GM12865 (cell line): ENCODE measurements around the gene TRPT1.

Source experiments
- DNase-seq: peaks from one replicate; pipeline ENCODE4 v3.0.0; 2010; ENCODE audit warnings: low read depth
- H3K4me3 ChIP-seq: 2 replicates; pipeline ENCODE4 v1.5.1; 2011; ENCODE audit warnings: mild to moderate bottlenecking, low read depth, low read length, control low read depth
- TF ChIP-seq, protein P1 (sequence below): IDR thresholded peaks from 2 replicates; pipeline ENCODE4 v1.5.1; 2011; ENCODE audit warnings: low read length, control low read depth, low read depth, inconsistent platforms; ENCODE audit not compliant: insufficient read depth; ENCODE audit errors: missing control alignments

Gene TRPT1

DNA sequence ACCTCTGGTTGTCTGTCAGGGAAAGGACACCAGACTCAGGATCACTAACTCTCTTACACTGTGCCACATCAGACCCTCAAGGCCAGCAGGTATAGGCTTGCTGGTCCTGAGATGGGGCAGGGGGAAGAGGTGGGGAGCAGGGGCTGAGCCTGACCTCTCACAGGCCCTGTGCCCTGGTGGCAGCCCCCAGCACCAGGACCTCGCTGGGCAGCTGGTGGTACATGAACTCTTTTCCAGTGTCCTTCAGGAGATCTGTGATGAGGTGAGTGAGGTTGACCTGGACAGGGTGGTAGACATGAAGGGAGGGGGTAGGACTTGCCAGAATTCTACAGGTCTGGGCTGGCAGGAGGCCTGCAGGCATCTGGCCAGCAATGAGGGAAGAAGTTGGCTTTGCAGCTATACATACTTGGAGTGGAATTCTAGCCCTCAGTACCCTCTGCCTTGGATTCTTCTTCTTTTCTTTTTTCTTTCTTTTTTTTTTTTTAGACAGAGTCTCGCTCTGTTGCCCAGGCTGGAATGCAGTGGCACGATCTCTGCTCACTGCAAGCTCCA, 1.5 kb upstream of the TRPT1 start:
- no peak for DNase-seq
- peak overlapping the region; percentile 94 for H3K4me3 ChIP-seq
- TF ChIP-seq, protein P1, sequence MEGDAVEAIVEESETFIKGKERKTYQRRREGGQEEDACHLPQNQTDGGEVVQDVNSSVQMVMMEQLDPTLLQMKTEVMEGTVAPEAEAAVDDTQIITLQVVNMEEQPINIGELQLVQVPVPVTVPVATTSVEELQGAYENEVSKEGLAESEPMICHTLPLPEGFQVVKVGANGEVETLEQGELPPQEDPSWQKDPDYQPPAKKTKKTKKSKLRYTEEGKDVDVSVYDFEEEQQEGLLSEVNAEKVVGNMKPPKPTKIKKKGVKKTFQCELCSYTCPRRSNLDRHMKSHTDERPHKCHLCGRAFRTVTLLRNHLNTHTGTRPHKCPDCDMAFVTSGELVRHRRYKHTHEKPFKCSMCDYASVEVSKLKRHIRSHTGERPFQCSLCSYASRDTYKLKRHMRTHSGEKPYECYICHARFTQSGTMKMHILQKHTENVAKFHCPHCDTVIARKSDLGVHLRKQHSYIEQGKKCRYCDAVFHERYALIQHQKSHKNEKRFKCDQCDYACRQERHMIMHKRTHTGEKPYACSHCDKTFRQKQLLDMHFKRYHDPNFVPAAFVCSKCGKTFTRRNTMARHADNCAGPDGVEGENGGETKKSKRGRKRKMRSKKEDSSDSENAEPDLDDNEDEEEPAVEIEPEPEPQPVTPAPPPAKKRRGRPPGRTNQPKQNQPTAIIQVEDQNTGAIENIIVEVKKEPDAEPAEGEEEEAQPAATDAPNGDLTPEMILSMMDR: no peak

DNA sequence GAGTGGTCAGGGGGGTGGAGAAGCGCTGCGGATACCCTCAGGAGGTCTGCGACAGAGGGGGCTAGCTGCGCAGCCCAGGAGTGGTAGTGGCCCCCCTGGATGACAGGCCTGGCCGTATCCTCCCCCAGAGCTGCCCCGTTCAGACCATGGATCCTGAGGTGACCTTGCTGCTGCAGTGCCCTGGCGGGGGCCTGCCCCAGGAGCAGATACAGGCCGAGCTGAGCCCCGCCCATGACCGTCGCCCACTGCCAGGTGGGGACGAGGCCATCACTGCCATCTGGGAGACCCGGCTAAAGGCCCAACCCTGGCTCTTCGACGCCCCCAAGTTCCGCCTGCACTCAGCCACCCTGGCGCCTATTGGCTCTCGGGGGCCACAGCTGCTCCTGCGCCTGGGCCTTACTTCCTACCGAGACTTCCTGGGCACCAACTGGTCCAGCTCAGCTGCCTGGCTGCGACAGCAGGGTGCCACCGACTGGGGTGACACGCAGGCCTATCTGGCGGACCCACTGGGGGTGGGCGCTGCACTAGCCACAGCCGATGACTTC, 593 bp upstream of the TRPT1 start:
- peak; percentile 85 for DNase-seq

DNA sequence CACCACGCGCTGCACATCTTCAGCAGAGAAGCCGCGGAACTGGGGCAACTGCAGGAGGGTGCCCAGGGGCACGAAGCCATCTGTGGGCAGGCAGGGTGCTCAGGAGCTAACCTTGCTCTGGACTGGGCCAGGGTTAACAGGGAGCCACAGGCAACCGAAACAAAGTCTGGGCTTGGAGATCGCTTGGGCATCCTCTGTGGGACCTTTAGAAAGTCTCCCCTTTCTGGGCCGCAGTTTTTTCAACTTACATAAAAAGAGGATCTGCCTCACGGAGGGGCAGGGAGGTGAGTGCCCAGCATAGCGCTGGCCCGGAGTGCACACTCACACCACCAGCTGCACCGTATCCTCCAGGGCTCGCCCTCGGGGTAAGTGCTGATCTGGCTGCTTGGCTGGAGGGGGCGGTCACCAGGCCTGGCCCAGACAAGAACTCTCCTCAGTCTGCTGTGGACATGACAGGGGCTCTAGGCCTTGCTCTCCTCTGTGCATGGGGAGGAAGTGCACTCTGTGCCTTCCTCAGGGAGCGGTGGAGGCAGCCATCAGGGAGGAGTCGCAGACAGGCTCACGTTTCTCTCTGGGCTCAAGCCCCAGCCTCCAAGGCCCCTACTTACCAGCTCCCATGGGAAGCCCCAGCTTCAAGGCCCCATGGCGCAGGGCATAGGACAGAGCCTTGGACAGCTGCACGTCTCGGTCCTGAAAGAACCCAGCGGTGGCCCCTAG, 937 bp downstream of the TRPT1 start:
- peak overlapping the region; percentile 94 for H3K4me3 ChIP-seq
- peak; percentile 37 for DNase-seq
- TF ChIP-seq, protein P1: no peak

More for the DNA sequence above, 593 bp upstream of the TRPT1 start:
- H3K4me3 ChIP-seq: peak overlapping the region; percentile 94
- TF ChIP-seq, protein P1: no peak

DNA sequence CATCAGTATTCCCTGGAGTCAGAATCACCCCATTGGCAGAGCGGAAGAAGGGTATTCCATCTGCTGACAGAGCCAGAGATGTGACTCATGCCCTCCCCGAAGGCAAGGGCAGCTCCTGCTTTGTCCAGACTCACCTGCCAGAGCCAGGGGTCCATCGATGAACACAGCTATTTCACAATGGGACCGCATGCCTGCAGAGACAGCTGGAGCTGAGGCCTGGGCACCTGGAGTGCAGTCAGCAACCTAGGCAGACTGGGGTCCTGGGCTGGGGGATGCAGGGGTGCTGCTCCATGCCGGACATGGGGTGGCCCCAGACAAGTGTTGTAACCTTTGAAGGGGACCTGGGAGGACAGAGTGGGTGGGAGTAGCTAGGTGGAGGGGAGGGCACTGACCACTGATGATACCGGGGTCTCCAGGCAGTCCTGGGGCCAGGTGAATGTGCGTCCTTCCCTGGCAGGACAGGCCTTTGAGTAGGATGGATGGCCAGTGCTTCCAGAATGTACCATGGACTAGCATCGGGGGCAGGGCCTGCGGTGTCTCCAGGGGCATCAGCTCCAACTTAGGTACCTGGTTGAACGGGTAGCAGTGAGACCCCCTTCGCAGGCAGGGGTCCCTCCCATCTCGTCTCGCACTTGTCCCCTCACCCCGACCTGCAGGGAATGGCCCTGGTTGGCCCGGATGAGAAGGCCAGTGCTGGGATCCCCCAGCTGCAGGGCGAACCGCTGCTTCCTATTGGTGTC, 1.7 kb downstream of the TRPT1 start:
- TF ChIP-seq, protein P1: no peak
- peak overlapping the region; percentile 94 for H3K4me3 ChIP-seq
- no peak for DNase-seq

DNA sequence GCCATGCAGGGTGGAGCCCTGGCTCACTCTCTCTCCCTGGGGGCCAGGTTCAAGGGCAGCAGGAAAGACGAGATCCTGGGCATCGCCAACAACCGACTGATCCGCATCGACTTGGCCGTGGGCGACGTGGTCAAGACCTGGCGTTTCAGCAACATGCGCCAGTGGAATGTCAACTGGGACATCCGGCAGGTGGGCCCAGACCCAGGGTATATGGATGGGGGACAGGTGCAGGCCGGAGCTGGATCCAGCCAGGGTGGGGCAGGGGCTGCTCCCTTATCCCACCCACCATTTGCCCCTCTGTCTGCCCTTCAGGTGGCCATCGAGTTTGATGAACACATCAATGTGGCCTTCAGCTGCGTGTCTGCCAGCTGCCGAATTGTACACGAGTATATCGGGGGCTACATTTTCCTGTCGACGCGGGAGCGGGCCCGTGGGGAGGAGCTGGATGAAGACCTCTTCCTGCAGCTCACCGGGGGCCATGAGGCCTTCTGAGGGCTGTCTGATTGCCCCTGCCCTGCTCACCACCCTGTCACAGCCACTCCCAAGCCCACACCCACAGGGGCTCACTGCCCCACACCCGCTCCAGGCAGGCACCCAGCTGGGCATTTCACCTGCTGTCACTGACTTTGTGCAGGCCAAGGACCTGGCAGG, 2.9 kb downstream of the TRPT1 start:
- no peak overlapping the region for H3K4me3 ChIP-seq
- TF ChIP-seq, protein P1: no peak
- DNase-seq: no peak

DNA sequence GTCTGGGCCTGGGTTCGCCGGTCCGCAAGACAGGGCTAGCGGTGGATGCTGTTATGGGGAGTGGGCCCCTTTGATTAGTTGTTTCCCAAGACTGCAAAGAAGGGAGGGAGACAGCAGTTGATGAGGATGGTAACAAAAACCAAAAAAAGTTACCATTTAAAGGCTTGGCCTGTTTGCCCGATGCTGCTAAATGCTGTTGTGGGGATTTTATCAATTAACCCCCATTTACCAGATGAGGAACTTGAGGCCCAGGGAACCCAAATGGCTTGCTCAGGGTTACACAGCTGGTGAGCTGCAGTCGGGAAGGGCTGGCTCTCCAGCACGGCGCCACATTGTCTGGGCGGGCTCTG, 3.4 kb downstream of the TRPT1 start:
- H3K4me3 ChIP-seq: no peak overlapping the region
- DNase-seq: peak; percentile 10
- TF ChIP-seq, protein P1: no peak
